K562 (cell line): Measurements from ENCODE around the gene AGO1. TPM values are rescaled to one million over a fixed set of nuclear protein-coding genes. Genes with fewer than 3 reads are reported as not detected.

ENCODE experiments used
- ATAC-seq: fragments of 200-7000 bp; cut with Tn5 transposase; 3 replicates; pipeline ENCODE4 v1.9.1; 2020; ENCODE audit warnings: moderate library complexity
- BruUV-seq: library from RNA; stranded (reverse); fragments of 400-500 nt; replicated peaks from 2 replicates; lab custom pipeline; 2021; lab: Mats Ljungman, UMichigan
- CTCF ChIA-PET: fragments of 300-600 bp; formaldehyde crosslinking; extraction: SDS; loops from one replicate; lab custom pipeline; 2021; ENCODE audit warnings: low intra/inter-chr PET ratio; lab: Yijun Ruan, JAX
- POLR2A ChIA-PET: fragments of 300-600, 350-650 bp; sonication (Branson Sonifier 250); formaldehyde crosslinking; extraction: SDS; loops from one replicate; lab custom pipeline; 2021; ENCODE audit warnings: antibody characterized with exemption, inconsistent platforms; lab: Yijun Ruan, JAX
- DNase-seq, 4 experiments: peaks; one replicate each; pipeline versions ENCODE4 v3.0.0 to v3.0.0-alpha.2; 2011 to 2018; ENCODE audit warnings: low spot score in 3 of 4, mixed read lengths in 3 of 4; ENCODE audit errors: extremely low read depth in 1 of 4
- FAIRE-seq: peaks from 2 replicates; lab custom pipeline; 2011; peaks lifted over from hg19 to GRCh38; lab: Jason Lieb, UNC
- H2AFZ ChIP-seq: 2 replicates; pipeline ENCODE4 v1.6.0; 2011; ENCODE audit warnings: low read depth, low read length, control low read depth, inconsistent platforms
- H3K27ac ChIP-seq: fragments of 200-600 bp; 3 replicates; pipeline ENCODE4 v1.8.0; 2011; ENCODE audit warnings: low read depth, mild to moderate bottlenecking, control low read depth, inconsistent platforms, low read length, moderate library complexity, mixed read lengths; ENCODE audit errors: extremely low read depth
- H3K27me3 ChIP-seq, 2 experiments: fragments of 300-600 bp in 1 of 2; 2 replicates in 1 of 2; 3 replicates in 1 of 2; pipeline versions ENCODE4 v1.6.0 to v1.8.0; 2011; ENCODE audit warnings: inconsistent platforms in 2 of 2, low read length in 2 of 2, mild to moderate bottlenecking in 1 of 2, mixed read lengths in 1 of 2, moderate library complexity in 1 of 2; ENCODE audit not compliant: control insufficient read depth in 2 of 2, insufficient read depth in 2 of 2
- H3K36me3 ChIP-seq: fragments of 300-600 bp; 3 replicates; pipeline ENCODE4 v1.8.0; 2011; ENCODE audit warnings: mild to moderate bottlenecking, low read length, inconsistent platforms; ENCODE audit not compliant: control insufficient read depth, insufficient read depth
- H3K4me1 ChIP-seq, 2 experiments: fragments of 200-600 bp in 1 of 2; replicated peaks in 1 of 2; 2 replicates in 1 of 2; 3 replicates in 1 of 2; pipeline versions ENCODE4 v1.5.1 to v1.8.0; 2011; ENCODE audit warnings: inconsistent platforms in 2 of 2, low read length in 2 of 2, mild to moderate bottlenecking in 1 of 2, mixed read lengths in 1 of 2, moderate library complexity in 1 of 2; ENCODE audit not compliant: control insufficient read depth in 2 of 2, insufficient read depth in 2 of 2
- H3K4me2 ChIP-seq: 2 replicates; pipeline ENCODE4 v1.6.1; 2011; ENCODE audit warnings: low read length, control low read depth, inconsistent platforms, mixed read lengths; ENCODE audit not compliant: insufficient read depth
- H3K4me3 ChIP-seq: fragments of 200-600 bp; sonication (generic), shearing (Covaris generic); 2 replicates; pipeline ENCODE4 v1.5.1; 2016; ENCODE audit warnings: control low read depth, inconsistent platforms
- H3K79me2 ChIP-seq: fragments of 200-600 bp; 3 replicates; pipeline ENCODE4 v1.8.0; 2011; ENCODE audit warnings: low read length, inconsistent platforms; ENCODE audit not compliant: control insufficient read depth, insufficient read depth
- H3K9ac ChIP-seq, 2 experiments: 2 replicates each; pipeline versions ENCODE4 v1.6.0 to v1.6.1; 2011; ENCODE audit warnings: low read depth in 2 of 2, low read length in 2 of 2, control low read depth in 1 of 2, inconsistent platforms in 1 of 2, mild to moderate bottlenecking in 1 of 2, mixed read lengths in 1 of 2; ENCODE audit not compliant: insufficient read depth in 1 of 2
- H3K9me1 ChIP-seq: one replicate; pipeline ENCODE4 v1.6.0; 2011; ENCODE audit warnings: inconsistent platforms, mild to moderate bottlenecking, low read length, moderate library complexity; ENCODE audit not compliant: control insufficient read depth, insufficient read depth
- H3K9me3 ChIP-seq: replicated peaks from 2 replicates; pipeline ENCODE4 v1.5.1; 2011; ENCODE audit warnings: low read depth, low read length, inconsistent platforms; ENCODE audit not compliant: control insufficient read depth, insufficient read depth
- H4K20me1 ChIP-seq: replicated peaks from 2 replicates; pipeline ENCODE4 v1.6.1; 2011; ENCODE audit warnings: low read length, inconsistent platforms, mixed read lengths; ENCODE audit not compliant: control insufficient read depth, insufficient read depth
- KLF13 ChIP-seq: fragments of 450-650 bp; IDR thresholded peaks from 2 replicates; pipeline ENCODE4 v1.6.1; 2016; ENCODE audit warnings: missing genetic modification characterization, low read depth, mild to moderate bottlenecking, missing compliant biosample characterization, moderate library complexity, borderline replicate concordance
- WGBS: fragments of 100-300 bp; shearing (Covaris generic); methylation state at CpG from one replicate; pipeline ENCODE4 v1.1.6; 2016; ENCODE audit warnings: low coverage, mixed read lengths; ENCODE audit not compliant: insufficient coverage; ENCODE audit errors: missing lambda C conversion rate; 5-methylcytosine and 5-hydroxymethylcytosine counted together
- in situ Hi-C: fragments of 300-500 bp; cut with MboI; formaldehyde crosslinking; loops from 4 replicates; pipeline ENCODE4 v1.15.0; 2018; ENCODE audit warnings: inconsistent platforms, mixed read lengths
- intact Hi-C: fragments of 100-400 bp; cut with micrococcal nuclease; formaldehyde crosslinking; loops from 2 replicates; pipeline ENCODE4 v1.14.2; 2022
- polyA plus RNA-seq, 8 experiments: library from polyadenylated mRNA; depleted of rRNA in 4 of 8; stranded (reverse) in 5 of 8; unstranded in 3 of 8; fragments of >200 nt; fragmentation: Nextera tagmentation in 2 of 8; fragmentation: Illumina TruSeq in 1 of 8; extraction: Ambion mirVana in 2 of 8; extraction: Trizol in 1 of 8; gene quantifications; 2 replicates each; pipeline versions ENCODE4 v1.2.1 to v1.2.3, GENCODE V29; 2011 to 2014; ENCODE audit warnings: inconsistent platforms in 1 of 8, missing spikeins in 1 of 8
- total RNA-seq, 7 experiments: library from RNA; depleted of rRNA in 6 of 7; stranded (reverse); fragments of >200 nt in 6 of 7; fragmentation: Illumina TruSeq in 2 of 7; extraction: Trizol in 2 of 7; gene quantifications; 2 replicates each; pipeline versions ENCODE4 v1.2.1 to v1.2.3, GENCODE V29; 2011 to 2021; ENCODE audit warnings: low replicate concordance in 1 of 7
- TF ChIP-seq, protein P1 (sequence below), 2 experiments: fragments of 450-650 bp; conservative IDR thresholded peaks; 2 replicates each; pipeline ENCODE4 v1.6.1; 2017; ENCODE audit warnings: mild to moderate bottlenecking in 2 of 2, moderate library complexity in 2 of 2
- TF ChIP-seq, protein P2 (sequence below), 3 experiments: IDR thresholded peaks in 2 of 3; conservative IDR thresholded peaks in 1 of 3; 2 replicates each; pipeline ENCODE4 v1.5.1; 2011 to 2012; ENCODE audit warnings: low read length in 3 of 3, mild to moderate bottlenecking in 3 of 3, control low read depth in 2 of 3, improper control_type of control experiment in 1 of 3, inconsistent platforms in 1 of 3, low read depth in 1 of 3, mixed read lengths in 1 of 3, moderate library complexity in 1 of 3; ENCODE audit not compliant: insufficient read depth in 2 of 3

Gene AGO1
- total and polyA plus RNA-seq, 9 of the 15 experiments (the other 6 are each of a cell fraction or from before 2014, with no cell fraction given): 7.3 to 64.2 (median 26.0) TPM

DNA sequence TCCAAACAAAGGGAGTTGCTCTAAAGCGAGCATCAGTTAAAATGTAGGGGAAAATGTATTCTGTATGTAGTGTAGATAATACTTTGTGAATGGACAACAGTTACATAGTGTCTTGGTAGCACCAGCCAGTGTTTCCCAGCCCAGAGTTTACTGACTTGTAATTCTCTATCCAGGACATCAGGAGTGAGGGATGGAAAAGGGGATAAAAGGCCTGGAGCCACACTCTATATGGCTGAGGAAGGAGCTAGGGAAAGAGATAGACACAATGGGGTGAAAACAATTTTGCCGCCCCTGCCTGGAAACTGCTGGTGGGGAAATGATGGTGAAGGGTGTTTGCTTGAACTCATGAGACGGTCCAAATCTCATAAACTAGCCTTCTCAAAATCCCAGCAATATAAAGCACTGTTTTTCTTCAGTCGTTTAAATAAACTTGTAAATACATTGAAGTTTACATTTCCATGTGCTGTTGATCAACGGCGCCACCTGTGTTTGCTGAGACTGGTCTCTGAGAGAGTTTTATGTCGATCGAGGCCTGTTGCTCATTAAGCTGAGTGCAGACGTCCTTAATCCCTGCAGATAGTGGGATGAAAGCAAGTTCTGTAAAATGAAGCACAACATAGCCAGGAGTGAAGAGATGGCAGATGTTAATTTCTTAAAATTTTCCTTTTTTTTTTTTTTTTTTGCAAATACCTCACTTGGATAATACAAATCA is 27.9 kb upstream of the AGO1 start:
- no TSS peak for BruUV-seq
- Histone ChIP-seq H3K9me3 (no peaks in the 10 kb centered on the region), H3K9ac (no peak overlapping the region), H3K27ac (no peak overlapping the region), H3K4me2 (no peak overlapping the region), H2AFZ (no peak overlapping the region), H3K4me3 (no peak overlapping the region), H3K9me1 (no peaks in the 10 kb centered on the region), H4K20me1 (no peaks in the 10 kb centered on the region), H3K36me3 (no peaks in the 10 kb centered on the region; the same call in 2 of the 3 replicates), H3K79me2 (no peaks in the 10 kb centered on the region), H3K4me1 (no peaks in the 10 kb centered on the region), H3K27me3 (no peaks in the 10 kb centered on the region)
- peak in 1 of 4 experiments; percentile 34 for DNase-seq
- intact Hi-C loops (loop anchor here (5.0 kb wide), 1 partner anchor 232 kb away; the partner anchor contains the start of gene ADPRS), in situ Hi-C loops (no loop called here)
- peak; percentile 71 for FAIRE-seq
- ChIA-PET POLR2A (no interaction called here), CTCF (interaction anchor here (0.7 kb wide), 1 partner anchor 243 kb away, joined by 4 read pairs; no protein-coding TSS in a partner anchor)
- 53% methylated on average over 9 of the region's 9 CpGs for WGBS
- peak; percentile 59; the same call in 2 of the 3 replicates for ATAC-seq
- TF ChIP-seq, protein P1, sequence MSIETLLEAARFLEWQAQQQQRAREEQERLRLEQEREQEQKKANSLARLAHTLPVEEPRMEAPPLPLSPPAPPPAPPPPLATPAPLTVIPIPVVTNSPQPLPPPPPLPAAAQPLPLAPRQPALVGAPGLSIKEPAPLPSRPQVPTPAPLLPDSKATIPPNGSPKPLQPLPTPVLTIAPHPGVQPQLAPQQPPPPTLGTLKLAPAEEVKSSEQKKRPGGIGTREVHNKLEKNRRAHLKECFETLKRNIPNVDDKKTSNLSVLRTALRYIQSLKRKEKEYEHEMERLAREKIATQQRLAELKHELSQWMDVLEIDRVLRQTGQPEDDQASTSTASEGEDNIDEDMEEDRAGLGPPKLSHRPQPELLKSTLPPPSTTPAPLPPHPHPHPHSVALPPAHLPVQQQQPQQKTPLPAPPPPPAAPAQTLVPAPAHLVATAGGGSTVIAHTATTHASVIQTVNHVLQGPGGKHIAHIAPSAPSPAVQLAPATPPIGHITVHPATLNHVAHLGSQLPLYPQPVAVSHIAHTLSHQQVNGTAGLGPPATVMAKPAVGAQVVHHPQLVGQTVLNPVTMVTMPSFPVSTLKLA (conservative IDR thresholded peaks at IDR 0.05): 0 out of 4 replicates have a peak, but pooled peaks of 1 of the 2 experiments have one; percentile 1
- TF ChIP-seq KLF13 (tag): no peak
- TF ChIP-seq, protein P2, sequence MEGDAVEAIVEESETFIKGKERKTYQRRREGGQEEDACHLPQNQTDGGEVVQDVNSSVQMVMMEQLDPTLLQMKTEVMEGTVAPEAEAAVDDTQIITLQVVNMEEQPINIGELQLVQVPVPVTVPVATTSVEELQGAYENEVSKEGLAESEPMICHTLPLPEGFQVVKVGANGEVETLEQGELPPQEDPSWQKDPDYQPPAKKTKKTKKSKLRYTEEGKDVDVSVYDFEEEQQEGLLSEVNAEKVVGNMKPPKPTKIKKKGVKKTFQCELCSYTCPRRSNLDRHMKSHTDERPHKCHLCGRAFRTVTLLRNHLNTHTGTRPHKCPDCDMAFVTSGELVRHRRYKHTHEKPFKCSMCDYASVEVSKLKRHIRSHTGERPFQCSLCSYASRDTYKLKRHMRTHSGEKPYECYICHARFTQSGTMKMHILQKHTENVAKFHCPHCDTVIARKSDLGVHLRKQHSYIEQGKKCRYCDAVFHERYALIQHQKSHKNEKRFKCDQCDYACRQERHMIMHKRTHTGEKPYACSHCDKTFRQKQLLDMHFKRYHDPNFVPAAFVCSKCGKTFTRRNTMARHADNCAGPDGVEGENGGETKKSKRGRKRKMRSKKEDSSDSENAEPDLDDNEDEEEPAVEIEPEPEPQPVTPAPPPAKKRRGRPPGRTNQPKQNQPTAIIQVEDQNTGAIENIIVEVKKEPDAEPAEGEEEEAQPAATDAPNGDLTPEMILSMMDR (IDR thresholded peaks at IDR 0.05 in 2 of 3, conservative IDR thresholded peaks at IDR 0.05 in 1 of 3; ENCODE audit: insufficient read depth in 2 of 3, low read depth in 1 of 3, low read length in 3 of 3): peak in 2 of 3 experiments; percentile 11 to 43; a peak in 2 of 6 replicates
